Cerebellar nuclear complex (tissue), 1 donor: ENCODE results near the gene TAF1C.
A peak's percentile ranks its signal among the peaks of the same experiment; 100 is the strongest.
"Not testable (repeated sequence)": the region's sequence is repeated elsewhere in the genome, so short reads cannot be mapped to it uniquely, and the experiment has no call there.

ENCODE experiments used
- DNase-seq, 2 experiments: peaks; one replicate each; lab custom pipeline; 2025; lab: John Stamatoyannopoulos, UW

Gene TAF1C, protein sequence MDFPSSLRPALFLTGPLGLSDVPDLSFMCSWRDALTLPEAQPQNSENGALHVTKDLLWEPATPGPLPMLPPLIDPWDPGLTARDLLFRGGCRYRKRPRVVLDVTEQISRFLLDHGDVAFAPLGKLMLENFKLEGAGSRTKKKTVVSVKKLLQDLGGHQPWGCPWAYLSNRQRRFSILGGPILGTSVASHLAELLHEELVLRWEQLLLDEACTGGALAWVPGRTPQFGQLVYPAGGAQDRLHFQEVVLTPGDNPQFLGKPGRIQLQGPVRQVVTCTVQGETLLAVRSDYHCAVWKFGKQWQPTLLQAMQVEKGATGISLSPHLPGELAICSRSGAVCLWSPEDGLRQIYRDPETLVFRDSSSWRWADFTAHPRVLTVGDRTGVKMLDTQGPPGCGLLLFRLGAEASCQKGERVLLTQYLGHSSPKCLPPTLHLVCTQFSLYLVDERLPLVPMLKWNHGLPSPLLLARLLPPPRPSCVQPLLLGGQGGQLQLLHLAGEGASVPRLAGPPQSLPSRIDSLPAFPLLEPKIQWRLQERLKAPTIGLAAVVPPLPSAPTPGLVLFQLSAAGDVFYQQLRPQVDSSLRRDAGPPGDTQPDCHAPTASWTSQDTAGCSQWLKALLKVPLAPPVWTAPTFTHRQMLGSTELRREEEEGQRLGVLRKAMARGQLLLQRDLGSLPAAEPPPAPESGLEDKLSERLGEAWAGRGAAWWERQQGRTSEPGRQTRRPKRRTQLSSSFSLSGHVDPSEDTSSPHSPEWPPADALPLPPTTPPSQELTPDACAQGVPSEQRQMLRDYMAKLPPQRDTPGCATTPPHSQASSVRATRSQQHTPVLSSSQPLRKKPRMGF

DNA sequence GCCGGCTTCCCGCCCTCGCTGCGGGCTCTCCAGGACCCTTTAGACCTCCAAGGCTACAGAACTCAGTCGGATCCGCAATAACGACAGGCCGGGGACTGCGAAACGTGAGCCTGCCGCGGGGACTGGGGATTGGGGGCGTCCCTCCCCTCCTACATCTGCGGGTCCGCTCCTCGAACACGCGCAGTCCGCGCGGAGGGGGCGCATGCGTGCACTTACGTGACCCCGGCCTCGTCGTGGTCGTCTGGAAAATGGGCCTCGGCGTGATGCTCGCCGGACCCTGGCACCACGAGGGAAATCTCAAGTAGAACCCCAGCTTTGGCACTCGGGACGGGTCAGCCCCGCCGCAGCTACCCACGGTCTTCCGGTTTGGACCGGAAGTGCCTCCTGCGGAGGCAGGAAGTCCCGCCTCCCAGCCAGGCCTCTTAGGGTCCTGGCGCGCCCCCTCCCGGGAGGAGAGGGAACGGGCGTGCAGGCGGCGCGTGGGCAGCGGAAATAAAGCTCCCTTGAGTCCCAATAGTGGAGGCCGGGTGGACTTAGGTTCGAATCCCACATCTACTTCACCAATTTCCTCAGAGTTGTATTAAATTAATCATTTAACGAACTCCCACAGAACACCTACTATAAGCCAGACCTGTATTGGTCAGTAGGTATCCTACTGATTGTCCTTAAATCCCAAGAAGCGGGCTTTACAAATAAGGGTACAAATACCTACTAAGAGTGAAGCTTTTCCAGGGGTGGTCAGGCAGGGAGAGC lies at the start of gene TAF1C:
Gene TAF1C (minus strand): TSS at position 373 of the 753 bp plus-strand sequence. CDS start 2,069 bp downstream, outside the sequence.
- DNase-seq, result peak in 1 of 2 experiments; percentile 40

- DNase-seq, result no peak
These were observed 47.7 kb upstream of the TAF1C start for GRCh38 chr16:84234321-84235241.

GRCh38 chr16:84233748-84234147 lies 46.9 kb upstream of the TAF1C start:
- DNase-seq, result no peak

DNA sequence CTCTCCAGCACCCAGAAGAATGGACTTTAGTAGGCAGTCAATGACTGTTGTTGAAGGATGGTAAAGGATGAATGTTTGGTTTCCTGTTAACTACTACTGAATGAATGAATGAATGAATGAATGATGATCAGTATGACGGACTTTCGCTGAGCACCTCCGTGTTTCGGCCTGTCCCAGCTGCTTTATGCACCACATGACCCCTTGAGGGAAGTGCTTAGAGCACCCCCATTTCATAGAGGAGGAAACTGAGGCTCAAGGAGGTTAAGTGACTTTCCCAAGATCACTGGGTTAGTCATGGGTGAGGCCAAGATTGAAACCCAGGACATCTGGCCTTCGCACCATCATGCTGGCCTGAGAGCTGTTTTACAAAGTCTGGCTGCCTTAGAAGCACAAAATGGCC lies 46.1 kb upstream of the TAF1C start:
- DNase-seq, result no peak

DNA sequence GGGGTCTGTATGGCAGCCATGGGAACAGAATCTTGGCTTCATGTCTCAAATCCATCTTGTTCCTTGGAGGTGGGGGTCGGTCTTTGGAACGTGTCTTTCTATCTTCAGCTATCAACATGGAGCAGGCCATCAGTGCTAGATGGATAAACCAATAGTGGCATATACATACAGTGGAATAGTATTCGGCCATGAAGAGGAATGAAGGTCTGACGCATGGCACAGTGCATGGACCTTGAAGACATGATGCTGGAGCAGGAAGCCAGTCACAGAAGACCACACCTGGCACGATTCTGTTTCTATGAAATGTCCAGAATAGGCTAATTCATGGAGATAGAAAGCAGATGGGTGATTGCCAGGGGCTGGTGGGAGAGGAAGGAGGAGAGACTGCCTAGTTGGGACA lies 45.2 kb upstream of the TAF1C start:
- no peak for DNase-seq

DNA sequence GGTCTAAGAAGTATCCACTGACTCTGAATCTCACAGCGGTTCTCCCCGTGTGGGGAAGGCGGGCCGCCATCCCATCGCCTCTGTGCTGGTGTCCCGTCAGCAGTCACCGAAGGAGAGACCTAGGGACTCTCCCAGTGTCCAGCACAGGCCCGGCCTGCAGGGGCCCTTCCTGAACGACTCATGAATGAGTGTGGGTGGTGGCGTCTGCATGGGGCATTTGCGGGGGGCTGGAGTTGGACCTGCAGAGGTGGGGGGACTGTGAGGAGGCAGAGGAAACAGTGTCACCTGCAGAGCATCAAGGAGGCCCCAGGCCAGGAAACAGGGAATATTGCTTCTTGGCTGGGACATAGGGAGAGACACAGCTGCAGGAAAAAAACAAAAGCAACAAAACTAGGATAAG lies 42.6 kb upstream of the TAF1C start:
- no peak for DNase-seq

DNA sequence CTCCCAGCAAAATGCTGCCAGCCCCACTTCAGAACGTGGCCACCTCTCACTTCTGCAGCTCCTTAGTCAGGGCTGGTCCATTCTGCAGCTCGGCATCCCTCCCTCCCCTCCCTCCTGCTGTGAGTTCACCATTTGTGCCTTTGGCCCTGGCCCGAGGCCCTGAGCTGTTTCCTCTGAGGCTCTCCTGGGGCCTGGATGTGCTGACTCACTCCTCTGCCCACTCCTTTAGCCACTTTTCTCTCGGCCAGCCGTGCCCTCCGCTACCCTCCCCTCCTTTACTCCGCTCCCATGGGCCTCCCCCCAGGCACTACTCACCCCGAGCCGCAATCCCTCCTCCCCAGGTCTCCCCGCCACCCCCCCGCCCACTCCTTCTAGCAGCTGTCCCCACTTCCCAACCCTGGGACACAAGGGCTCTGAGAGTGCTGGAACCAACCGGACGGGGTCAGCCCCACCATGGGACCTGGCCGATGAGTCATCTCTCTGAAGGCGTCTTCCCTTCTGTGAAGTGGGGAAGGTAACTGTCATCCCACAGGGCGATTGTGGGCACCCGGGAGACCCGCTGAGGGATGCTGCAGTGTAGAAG lies 41.5 kb upstream of the TAF1C start:
- DNase-seq, result no peak

GRCh38 chr16:84227548-84227947 lies 40.7 kb upstream of the TAF1C start:
- DNase-seq, result no peak

GRCh38 chr16:84226026-84226425 lies 39.2 kb upstream of the TAF1C start:
- DNase-seq, result no peak

DNA sequence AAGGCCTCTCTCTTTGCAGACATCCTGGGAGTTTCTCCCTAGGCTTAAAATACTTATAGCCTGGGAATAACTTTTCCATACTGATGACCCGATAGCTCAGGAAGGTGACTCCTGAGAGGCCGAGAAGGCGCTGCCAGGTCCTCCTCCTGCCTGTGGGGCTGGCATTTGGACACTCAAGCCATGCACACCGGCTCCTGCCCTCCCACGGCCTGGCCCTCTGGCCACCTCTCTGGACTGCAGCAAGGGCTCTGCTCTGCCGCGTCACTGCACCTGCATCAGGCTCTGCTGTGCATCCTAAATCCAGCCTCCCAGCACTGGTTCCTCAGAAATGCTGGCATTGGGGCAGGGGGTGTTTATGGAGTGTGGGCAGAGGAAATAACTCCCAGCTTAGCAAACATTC lies 38.7 kb upstream of the TAF1C start:
- no peak for DNase-seq

GRCh38 chr16:84225126-84225525 lies 38.3 kb upstream of the TAF1C start:
- no peak for DNase-seq

- no peak for DNase-seq
These were observed 37.7 kb upstream of the TAF1C start for GRCh38 chr16:84224554-84224953.

GRCh38 chr16:84223456-84223855 lies 36.6 kb upstream of the TAF1C start:
- no peak for DNase-seq

- no peak for DNase-seq
These were observed 34.0 kb upstream of the TAF1C start for GRCh38 chr16:84220851-84221250.

GRCh38 chr16:84218956-84219355 lies 32.1 kb upstream of the TAF1C start:
- DNase-seq, result no peak

DNA sequence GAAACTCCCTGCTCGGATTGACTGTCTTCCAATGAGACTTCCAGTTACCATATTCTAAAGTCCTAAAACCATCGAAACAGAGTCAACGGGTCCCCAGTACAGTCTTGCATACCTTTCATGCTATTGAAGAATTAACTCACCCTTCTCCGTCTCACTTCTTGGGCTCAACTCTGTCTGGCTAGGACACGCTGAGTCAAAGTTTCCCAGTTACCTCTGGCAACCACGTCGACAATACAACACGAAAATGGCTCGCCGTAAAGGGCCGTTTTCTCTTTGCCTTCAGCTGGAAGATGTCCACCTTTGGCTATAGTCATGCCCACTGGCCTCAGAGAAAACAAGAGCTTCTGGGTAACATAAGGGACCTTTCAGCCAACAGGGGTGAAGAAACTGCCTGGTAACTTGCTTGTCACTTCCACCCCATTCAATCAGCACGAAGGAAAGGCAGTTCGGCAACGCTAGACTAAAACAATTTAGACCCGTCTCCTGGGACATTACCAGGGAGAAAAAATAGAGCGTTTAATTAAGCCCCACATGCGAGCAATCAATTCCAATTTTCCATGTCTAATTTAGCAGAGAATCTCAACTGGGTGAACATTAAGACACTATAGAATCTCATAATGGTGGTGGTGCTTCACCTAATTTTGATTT lies 31.4 kb upstream of the TAF1C start:
- no peak for DNase-seq

DNA sequence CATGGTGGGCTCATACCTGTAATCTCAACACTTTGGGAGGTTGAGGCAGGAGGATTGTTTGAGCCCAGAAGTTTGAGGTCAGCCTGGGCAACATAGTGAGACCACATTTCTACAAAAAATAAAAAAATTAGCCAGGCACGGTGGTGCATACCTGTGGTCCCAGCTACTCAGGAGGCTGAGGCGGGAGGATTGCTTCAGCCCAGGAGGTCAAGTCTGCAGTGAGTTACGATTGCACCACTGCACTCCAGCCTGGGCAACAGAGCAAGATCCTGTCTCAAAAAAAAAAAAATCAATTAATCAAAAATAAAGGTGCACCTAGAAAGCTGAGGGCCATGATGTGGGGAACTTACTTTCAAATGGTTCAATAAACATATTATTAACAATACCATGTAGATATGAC lies 29.3 kb upstream of the TAF1C start:
- not testable (repeated sequence) for DNase-seq

GRCh38 chr16:84215531-84215930 lies 28.7 kb upstream of the TAF1C start:
- DNase-seq, result no peak

DNA sequence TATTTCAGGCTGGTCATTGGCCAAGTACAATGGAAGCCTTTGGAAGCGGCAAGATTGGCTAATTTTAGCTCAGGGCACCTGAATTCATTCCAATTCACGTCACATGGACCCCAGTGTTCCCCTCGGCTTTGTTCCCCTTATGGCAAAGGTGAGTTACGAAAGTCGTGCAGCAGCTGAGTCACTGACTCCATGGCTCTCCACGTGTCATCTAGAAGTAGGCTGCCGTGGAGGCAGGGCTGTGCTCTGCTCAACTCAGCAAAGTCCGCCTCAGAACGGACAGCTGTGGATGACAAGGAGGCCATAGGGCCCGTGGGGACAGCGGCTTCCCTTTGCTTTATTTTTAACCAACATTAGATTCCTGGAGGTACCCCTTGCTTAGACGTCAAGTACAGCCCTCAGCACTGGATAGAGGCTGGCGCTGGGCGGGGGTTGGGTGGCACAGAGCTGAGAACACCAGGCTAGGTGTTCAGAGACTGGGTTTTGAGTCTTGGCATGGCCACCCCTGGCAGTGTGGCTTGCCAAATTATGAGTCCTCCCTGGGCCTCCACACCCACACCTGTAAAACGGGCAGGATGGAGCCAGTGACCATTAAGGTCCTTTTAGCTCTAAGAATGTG lies 27.7 kb upstream of the TAF1C start:
- DNase-seq, result no peak

DNA sequence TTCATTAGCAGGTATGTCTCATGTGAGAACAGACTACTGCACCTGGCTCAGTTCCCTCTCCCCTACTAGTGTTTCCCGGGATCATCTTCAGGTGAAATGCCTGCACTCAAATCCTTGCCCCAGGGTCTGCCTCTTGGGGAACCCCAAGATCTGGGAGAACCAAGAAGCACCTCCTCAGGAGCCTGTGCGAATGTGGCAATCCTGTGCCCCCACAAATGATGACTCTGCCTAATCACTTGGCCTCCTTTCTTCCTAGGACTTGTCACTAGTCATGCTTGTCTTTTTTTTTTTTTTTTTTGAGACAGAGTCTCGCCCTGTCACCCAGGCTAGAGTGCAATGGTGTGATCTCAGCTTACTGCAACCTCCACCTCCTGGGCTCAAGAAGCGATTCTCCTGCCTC lies 25.8 kb upstream of the TAF1C start:
- no peak for DNase-seq
